NCI-H2081 (cell line): ENCODE measurements around the gene CPNE8.
"Not testable (repeated sequence)": the region's sequence is repeated elsewhere in the genome, so short reads cannot be mapped to it uniquely, and the experiment has no call there.

Experiments used
- DNase-seq, 2 experiments: peaks; one replicate each; lab custom pipeline; 2025; lab: John Stamatoyannopoulos, UW

The CPNE8 gene

GRCh38 chr12:38825006-38825405, 80.4 kb downstream of the CPNE8 start:
- no peak for DNase-seq

GRCh38 chr12:38823738-38824137, 81.7 kb downstream of the CPNE8 start:
- DNase-seq, result no peak

- DNase-seq, result no peak
Measured at GRCh38 chr12:38823314-38823713, 82.1 kb downstream of the CPNE8 start.

GRCh38 chr12:38817942-38818341, 87.4 kb downstream of the CPNE8 start:
- no peak for DNase-seq

- DNase-seq, result no peak
Measured at GRCh38 chr12:38813923-38814322, 91.5 kb downstream of the CPNE8 start.

GRCh38 chr12:38811814-38812356, 93.5 kb downstream of the CPNE8 start:
- no peak for DNase-seq

- DNase-seq, result no peak
Measured at GRCh38 chr12:38809832-38810231, 95.6 kb downstream of the CPNE8 start.

- no peak for DNase-seq
Measured at GRCh38 chr12:38788106-38788505, 117.3 kb downstream of the CPNE8 start.

- DNase-seq, result no peak
Measured at GRCh38 chr12:38785381-38785780, 120.0 kb downstream of the CPNE8 start.

- no peak for DNase-seq
Measured at GRCh38 chr12:38783304-38783703, 122.1 kb downstream of the CPNE8 start.

GRCh38 chr12:38782359-38782758, 123.0 kb downstream of the CPNE8 start:
- DNase-seq, result no peak

GRCh38 chr12:38776647-38777046, 128.7 kb downstream of the CPNE8 start:
- DNase-seq, result no peak

GRCh38 chr12:38775457-38775856, 129.9 kb downstream of the CPNE8 start:
- DNase-seq, result no peak

- DNase-seq, result no peak
Measured at GRCh38 chr12:38772437-38772836, 133.0 kb downstream of the CPNE8 start.

- no peak for DNase-seq
Measured at GRCh38 chr12:38771871-38772270, 133.5 kb downstream of the CPNE8 start.

GRCh38 chr12:38761636-38762342, 143.6 kb downstream of the CPNE8 start:
- no peak for DNase-seq

- DNase-seq, result no peak
Measured at GRCh38 chr12:38761111-38761510, 144.3 kb downstream of the CPNE8 start.

- DNase-seq, result no peak
Measured at GRCh38 chr12:38759621-38760020, 145.8 kb downstream of the CPNE8 start.

- DNase-seq, result no peak
Measured at GRCh38 chr12:38746744-38747143, 158.6 kb downstream of the CPNE8 start.

GRCh38 chr12:38745601-38746000, 159.8 kb downstream of the CPNE8 start:
- no peak for DNase-seq

GRCh38 chr12:38744041-38744440, 161.3 kb downstream of the CPNE8 start:
- no peak for DNase-seq

GRCh38 chr12:38742496-38742895, 162.9 kb downstream of the CPNE8 start:
- DNase-seq, result not testable (repeated sequence)

- DNase-seq, result no peak
Measured at GRCh38 chr12:38736821-38737220, 168.6 kb downstream of the CPNE8 start.

GRCh38 chr12:38732761-38733160, 172.6 kb downstream of the CPNE8 start:
- no peak for DNase-seq
